SK-N-MC (cell line): ENCODE measurements around the gene KREMEN2.

Source experiments
- DNase-seq: peaks from one replicate; pipeline ENCODE4 v3.0.0-alpha.2; 2011; ENCODE audit warnings: low read depth, low spot score
- H3K27ac ChIP-seq: fragments of 200-600 bp; sonication (generic); 2 replicates; pipeline ENCODE4 v1.5.1; 2016; ENCODE audit warnings: mixed run types
- H3K36me3 ChIP-seq: fragments of 200-600 bp; sonication (generic); 2 replicates; pipeline ENCODE4 v1.6.1; 2017; ENCODE audit warnings: antibody characterized with exemption, low read length, mixed read lengths; ENCODE audit not compliant: insufficient read depth
- H3K4me3 ChIP-seq: fragments of 200-600 bp; sonication (generic); 2 replicates; pipeline ENCODE4 v1.5.1; 2016
- H3K9ac ChIP-seq: fragments of 200-600 bp; sonication (generic); 2 replicates; pipeline ENCODE4 v1.8.0; 2017; ENCODE audit warnings: mixed run types, mixed read lengths; ENCODE audit not compliant: insufficient read length
- H3K9me3 ChIP-seq: fragments of 200-600 bp; sonication (generic); 2 replicates; pipeline ENCODE4 v1.6.1; 2017; ENCODE audit warnings: low read depth, mild to moderate bottlenecking, antibody characterized with exemption, low read length, moderate library complexity, mixed read lengths
- EZH2 ChIP-seq: fragments of 200-600 bp; sonication (generic); IDR thresholded peaks from one replicate; pipeline ENCODE4 v1.6.1; 2017; ENCODE audit warnings: antibody characterized with exemption
- FOXP2 ChIP-seq: optimal IDR thresholded peaks from 2 replicates; pipeline ENCODE3; 2011; ENCODE audit warnings: mild to moderate bottlenecking, moderate library complexity; ENCODE audit not compliant: insufficient read depth; ENCODE audit errors: extremely low read length, control extremely low read depth
- POLR2AphosphoS5 ChIP-seq: IDR thresholded peaks from 2 replicates; pipeline ENCODE4 v1.6.1; 2012; ENCODE audit warnings: mild to moderate bottlenecking, low read depth, low read length, borderline replicate concordance

KREMEN2 gene

GRCh38 chr16:2967211-2967631 lies 3.1 kb downstream of the KREMEN2 start:
- no peak overlapping the region for H3K9ac ChIP-seq
- no peak for DNase-seq
- no peaks in the 10 kb centered on the region for H3K9me3 ChIP-seq
- H3K27ac ChIP-seq = no peak overlapping the region
- TF ChIP-seq FOXP2 (no peak), EZH2 (no peak), POLR2AphosphoS5 (no peak)
- H3K36me3 ChIP-seq = peaks cover under 1% of the 10 kb centered on the region; the same call in 1 of the 2 replicates
- H3K4me3 ChIP-seq = no peak overlapping the region

GRCh38 chr16:2967721-2968161 lies 3.7 kb downstream of the KREMEN2 start:
- Histone ChIP-seq H3K27ac (no peak overlapping the region), H3K4me3 (no peak overlapping the region), H3K9me3 (no peaks in the 10 kb centered on the region), H3K36me3 (peaks cover 6% of the 10 kb centered on the region; the same call in 1 of the 2 replicates), H3K9ac (no peak overlapping the region)
- DNase-seq = no peak
- TF ChIP-seq EZH2 (no peak), POLR2AphosphoS5 (no peak), FOXP2 (no peak)

GRCh38 chr16:2968368-2968737 lies 4.3 kb downstream of the KREMEN2 start:
- no peak for DNase-seq
- Histone ChIP-seq H3K9ac (no peak overlapping the region), H3K9me3 (no peaks in the 10 kb centered on the region), H3K27ac (no peak overlapping the region), H3K36me3 (peaks cover 6% of the 10 kb centered on the region; the same call in 1 of the 2 replicates), H3K4me3 (peak overlapping the region; percentile 88)
- TF ChIP-seq EZH2 (no peak), FOXP2 (no peak), POLR2AphosphoS5 (no peak)

GRCh38 chr16:2968738-2969544 lies 4.9 kb downstream of the KREMEN2 start, which contains the start of gene PAQR4:
Gene PAQR4, plus strand, starts transcription at chr16:2969348. Its CDS starts 327 bp downstream, at chr16:2969675.
- peak within 1 kb of the TSS; percentile 81 for H3K9ac ChIP-seq
- H3K9me3 ChIP-seq = no peaks in the 10 kb centered on the region
- no peak for DNase-seq
- peak within 1 kb of the TSS; percentile 5; the same call in 1 of the 2 replicates for H3K27ac ChIP-seq
- peaks cover 6% of the 10 kb centered on the region; the same call in 1 of the 2 replicates for H3K36me3 ChIP-seq
- H3K4me3 ChIP-seq = peak within 1 kb of the TSS; percentile 88
- no peak for TF ChIP-seq FOXP2
- no peak for TF ChIP-seq EZH2
- TF ChIP-seq POLR2AphosphoS5 = no peak; the same call in 1 of the 2 replicates

GRCh38 chr16:2969545-2970521 lies 5.8 kb downstream of the KREMEN2 start:
- peak overlapping the region; percentile 5; the same call in 1 of the 2 replicates for H3K27ac ChIP-seq
- H3K36me3 ChIP-seq = peaks cover 8% of the 10 kb centered on the region; the same call in 1 of the 2 replicates

GRCh38 chr16:2970563-2970962 lies 6.5 kb downstream of the KREMEN2 start:
- TF ChIP-seq FOXP2 (no peak), POLR2AphosphoS5 (no peak), EZH2 (no peak)
- peak overlapping the region; percentile 5; the same call in 1 of the 2 replicates for H3K27ac ChIP-seq
- no peak for DNase-seq

More at GRCh38 chr16:2969545-2970521, 5.8 kb downstream of the KREMEN2 start:
- no peak for DNase-seq
- peak overlapping the region; percentile 88 for H3K4me3 ChIP-seq
- H3K9me3 ChIP-seq = no peaks in the 10 kb centered on the region
- peak overlapping the region; percentile 81 for H3K9ac ChIP-seq
- TF ChIP-seq FOXP2 (no peak), POLR2AphosphoS5 (peak; percentile 62), EZH2 (no peak)

GRCh38 chr16:2971134-2971984 lies 7.3 kb downstream of the KREMEN2 start:
- peaks cover 20% of the 10 kb centered on the region; the same call in 1 of the 2 replicates for H3K36me3 ChIP-seq
- H3K9ac ChIP-seq = no peak overlapping the region
- no peaks in the 10 kb centered on the region for H3K9me3 ChIP-seq
- TF ChIP-seq POLR2AphosphoS5 (peak; percentile 33; the same call in 1 of the 2 replicates), FOXP2 (no peak), EZH2 (no peak)
- no peak for DNase-seq
- peak overlapping the region; percentile 88 for H3K4me3 ChIP-seq
- H3K27ac ChIP-seq = no peak overlapping the region

More at GRCh38 chr16:2970563-2970962, 6.5 kb downstream of the KREMEN2 start:
- peaks cover 15% of the 10 kb centered on the region; the same call in 1 of the 2 replicates for H3K36me3 ChIP-seq
- peak overlapping the region; percentile 88 for H3K4me3 ChIP-seq
- peak overlapping the region; percentile 81 for H3K9ac ChIP-seq
- no peaks in the 10 kb centered on the region for H3K9me3 ChIP-seq
